ENCODE results near the gene HK1.

DNA sequence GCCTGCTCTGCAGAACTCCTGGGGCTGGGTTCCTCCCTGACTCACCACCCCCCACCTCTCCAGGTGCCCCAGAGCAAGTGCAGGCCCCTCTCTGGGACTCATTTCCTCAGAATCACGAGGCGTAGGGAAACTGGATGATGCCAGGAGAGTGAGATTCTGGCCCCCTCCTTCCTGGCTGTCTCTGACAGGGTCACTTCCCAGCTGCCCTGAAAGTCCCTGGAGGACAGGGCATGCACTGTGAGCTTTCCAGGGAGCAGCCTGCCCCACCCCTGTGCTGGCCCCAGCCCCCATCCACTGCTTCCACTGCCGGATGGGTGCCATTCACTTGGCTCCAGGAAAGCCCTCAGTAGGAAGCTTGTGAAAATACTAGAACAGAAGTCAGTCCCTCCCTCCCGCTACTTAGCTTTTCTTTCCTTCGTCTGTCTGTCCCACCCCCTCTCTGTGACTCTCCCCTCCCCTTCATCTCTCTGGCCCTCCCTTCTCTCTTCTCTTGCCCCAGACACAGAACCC is 128.1 kb downstream of the HK1 start:
- TF ChIP-seq, protein P1, sequence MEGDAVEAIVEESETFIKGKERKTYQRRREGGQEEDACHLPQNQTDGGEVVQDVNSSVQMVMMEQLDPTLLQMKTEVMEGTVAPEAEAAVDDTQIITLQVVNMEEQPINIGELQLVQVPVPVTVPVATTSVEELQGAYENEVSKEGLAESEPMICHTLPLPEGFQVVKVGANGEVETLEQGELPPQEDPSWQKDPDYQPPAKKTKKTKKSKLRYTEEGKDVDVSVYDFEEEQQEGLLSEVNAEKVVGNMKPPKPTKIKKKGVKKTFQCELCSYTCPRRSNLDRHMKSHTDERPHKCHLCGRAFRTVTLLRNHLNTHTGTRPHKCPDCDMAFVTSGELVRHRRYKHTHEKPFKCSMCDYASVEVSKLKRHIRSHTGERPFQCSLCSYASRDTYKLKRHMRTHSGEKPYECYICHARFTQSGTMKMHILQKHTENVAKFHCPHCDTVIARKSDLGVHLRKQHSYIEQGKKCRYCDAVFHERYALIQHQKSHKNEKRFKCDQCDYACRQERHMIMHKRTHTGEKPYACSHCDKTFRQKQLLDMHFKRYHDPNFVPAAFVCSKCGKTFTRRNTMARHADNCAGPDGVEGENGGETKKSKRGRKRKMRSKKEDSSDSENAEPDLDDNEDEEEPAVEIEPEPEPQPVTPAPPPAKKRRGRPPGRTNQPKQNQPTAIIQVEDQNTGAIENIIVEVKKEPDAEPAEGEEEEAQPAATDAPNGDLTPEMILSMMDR (IDR thresholded peaks at IDR 0.05; ENCODE audit: low read depth, low read length), result no peak
- TF ChIP-seq POLR2A (IDR thresholded peaks at IDR 0.05; ENCODE audit: extremely low read depth, insufficient read length), result no peak

All from NB4 (cell line).